ENCODE results near the gene ACOX3. TPM values are rescaled to one million over a fixed set of nuclear protein-coding genes. Genes with fewer than 3 reads are reported as not detected.

The ACOX3 gene
- total and polyA plus RNA-seq, 9 of the 15 experiments (the other 6 are each of a cell fraction or from before 2014, with no cell fraction given), result 0.68 to 7.3 (median 3.7) TPM

DNA sequence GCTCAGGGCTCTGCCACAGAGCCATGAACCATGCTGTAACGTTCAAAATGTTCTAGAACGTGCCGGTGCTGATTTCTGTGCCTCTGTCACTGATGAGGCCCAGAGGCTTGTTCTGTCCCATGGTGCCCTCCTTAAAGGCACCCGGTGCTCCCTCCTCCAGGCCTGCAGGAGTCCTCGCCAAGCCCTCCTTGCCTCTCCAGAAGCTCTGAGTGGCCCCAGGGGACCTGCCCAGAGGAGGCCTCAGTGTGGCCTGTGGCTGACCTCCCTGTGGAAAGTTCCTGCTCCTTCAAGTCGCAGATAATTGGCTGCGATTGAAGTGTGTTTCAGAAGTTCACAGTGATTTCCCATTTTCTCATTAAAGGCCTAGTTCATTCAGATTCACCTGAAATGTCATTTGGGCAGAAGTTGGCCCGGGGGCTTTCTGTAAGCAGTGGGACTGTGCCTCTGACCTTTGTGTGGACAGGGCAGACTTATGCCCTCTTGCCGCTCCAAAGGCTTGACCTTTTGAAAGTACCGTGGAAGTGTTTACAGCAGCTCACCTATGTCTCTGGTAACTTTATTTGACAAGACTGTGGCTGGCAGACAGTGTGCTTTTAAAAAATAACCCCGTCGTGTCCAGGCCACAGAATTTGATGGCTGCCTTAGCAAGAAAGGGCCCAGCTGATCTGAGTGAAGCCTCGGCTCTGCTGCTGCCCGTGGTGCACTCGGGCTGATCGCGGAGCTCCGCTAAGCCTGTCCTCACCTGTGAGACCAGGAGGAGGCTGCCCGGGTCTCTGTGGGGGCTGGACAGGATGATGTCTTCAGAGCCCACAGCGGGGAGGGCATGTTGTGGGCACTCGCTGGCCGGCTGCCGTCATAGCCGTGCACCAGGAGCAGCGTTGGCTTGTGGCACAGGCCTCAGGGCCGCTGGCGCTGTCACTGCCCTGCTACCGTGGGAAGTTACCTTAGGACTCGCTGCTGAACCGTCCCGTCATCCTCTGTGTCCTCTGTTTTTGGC, 25.4 kb upstream of the ACOX3 start:
- Histone ChIP-seq H3K4me2 (ENCODE audit: insufficient read depth, low read length) (no peak overlapping the region), H3K9ac (ENCODE audit: insufficient read depth in 1 of 2, low read depth in 2 of 2, low read length in 2 of 2) (no peak overlapping the region), H3K79me2 (ENCODE audit: control insufficient read depth, insufficient read depth, low read length) (no peaks in the 10 kb centered on the region), H4K20me1 (replicated peaks; ENCODE audit: control insufficient read depth, insufficient read depth, low read length) (0 out of 2 replicates have a peak, but pooled peaks cover 3% of the 10 kb centered on the region), H3K4me3 (no peak overlapping the region), H3K27ac (ENCODE audit: extremely low read depth, low read depth, low read length) (no peak overlapping the region), H3K4me1 (replicated peaks in 1 of 2; ENCODE audit: control insufficient read depth in 2 of 2, insufficient read depth in 2 of 2, low read length in 2 of 2) (peaks cover 0 to 12% of the 10 kb centered on the region in 2 experiments; a peak in 1 of 5 replicates), H3K27me3 (ENCODE audit: control insufficient read depth in 2 of 2, insufficient read depth in 2 of 2, low read length in 2 of 2) (no peaks in the 10 kb centered on the region), H3K36me3 (ENCODE audit: control insufficient read depth, insufficient read depth, low read length) (peaks cover 67% of the 10 kb centered on the region; the same call in 2 of the 3 replicates), H3K9me3 (replicated peaks; ENCODE audit: control insufficient read depth, insufficient read depth, low read depth, low read length) (no peaks in the 10 kb centered on the region), H2AFZ (ENCODE audit: low read depth, low read length) (no peak overlapping the region), H3K9me1 (ENCODE audit: control insufficient read depth, insufficient read depth, low read length) (no peaks in the 10 kb centered on the region)
- ChIA-PET POLR2A (interaction anchor here (1.1 kb wide), 1 partner anchor 15 kb away, joined by 5 read pairs; no protein-coding TSS in a partner anchor), CTCF (ENCODE audit: low intra/inter-chr PET ratio) (interaction anchor here (0.9 kb wide), 1 partner anchor 128 kb away, joined by 6 read pairs; no protein-coding TSS in a partner anchor)
- WGBS (ENCODE audit: insufficient coverage, low coverage, missing lambda C conversion rate), result 87% methylated on average over 30 of the region's 31 CpGs
- DNase-seq (ENCODE audit: extremely low read depth in 1 of 4, low spot score in 3 of 4) (no peak), FAIRE-seq (no peak), ATAC-seq (no peak)
- in situ Hi-C loops (cut with MboI), result no loop called here
- intact Hi-C loops (cut with micrococcal nuclease), result no loop called here
- no TSS peak for BruUV-seq (replicated peaks)
- TF ChIP-seq, protein P1, sequence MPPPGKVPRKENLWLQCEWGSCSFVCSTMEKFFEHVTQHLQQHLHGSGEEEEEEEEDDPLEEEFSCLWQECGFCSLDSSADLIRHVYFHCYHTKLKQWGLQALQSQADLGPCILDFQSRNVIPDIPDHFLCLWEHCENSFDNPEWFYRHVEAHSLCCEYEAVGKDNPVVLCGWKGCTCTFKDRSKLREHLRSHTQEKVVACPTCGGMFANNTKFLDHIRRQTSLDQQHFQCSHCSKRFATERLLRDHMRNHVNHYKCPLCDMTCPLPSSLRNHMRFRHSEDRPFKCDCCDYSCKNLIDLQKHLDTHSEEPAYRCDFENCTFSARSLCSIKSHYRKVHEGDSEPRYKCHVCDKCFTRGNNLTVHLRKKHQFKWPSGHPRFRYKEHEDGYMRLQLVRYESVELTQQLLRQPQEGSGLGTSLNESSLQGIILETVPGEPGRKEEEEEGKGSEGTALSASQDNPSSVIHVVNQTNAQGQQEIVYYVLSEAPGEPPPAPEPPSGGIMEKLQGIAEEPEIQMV (tag; conservative IDR thresholded peaks at IDR 0.05; ENCODE audit: low read depth), result no peak
- no peak for TF ChIP-seq CHD2 (IDR thresholded peaks at IDR 0.05; ENCODE audit: low read depth, low read length)
- TF ChIP-seq NCOR1 (IDR thresholded peaks at IDR 0.05), result no peak
- no peak for TF ChIP-seq U2AF1 (optimal IDR thresholded peaks at IDR 0.05; ENCODE audit: low read depth, low read length)
- TF ChIP-seq, protein P2, sequence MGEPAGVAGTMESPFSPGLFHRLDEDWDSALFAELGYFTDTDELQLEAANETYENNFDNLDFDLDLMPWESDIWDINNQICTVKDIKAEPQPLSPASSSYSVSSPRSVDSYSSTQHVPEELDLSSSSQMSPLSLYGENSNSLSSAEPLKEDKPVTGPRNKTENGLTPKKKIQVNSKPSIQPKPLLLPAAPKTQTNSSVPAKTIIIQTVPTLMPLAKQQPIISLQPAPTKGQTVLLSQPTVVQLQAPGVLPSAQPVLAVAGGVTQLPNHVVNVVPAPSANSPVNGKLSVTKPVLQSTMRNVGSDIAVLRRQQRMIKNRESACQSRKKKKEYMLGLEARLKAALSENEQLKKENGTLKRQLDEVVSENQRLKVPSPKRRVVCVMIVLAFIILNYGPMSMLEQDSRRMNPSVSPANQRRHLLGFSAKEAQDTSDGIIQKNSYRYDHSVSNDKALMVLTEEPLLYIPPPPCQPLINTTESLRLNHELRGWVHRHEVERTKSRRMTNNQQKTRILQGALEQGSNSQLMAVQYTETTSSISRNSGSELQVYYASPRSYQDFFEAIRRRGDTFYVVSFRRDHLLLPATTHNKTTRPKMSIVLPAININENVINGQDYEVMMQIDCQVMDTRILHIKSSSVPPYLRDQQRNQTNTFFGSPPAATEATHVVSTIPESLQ (CRISPR knock-in tag; IDR thresholded peaks at IDR 0.05), result no peak
- no peak for TF ChIP-seq SIX5 (IDR thresholded peaks at IDR 0.05; ENCODE audit: borderline replicate concordance in 1 of 2, insufficient read depth in 1 of 2, low read depth in 1 of 2, low read length in 2 of 2)
- TF ChIP-seq TARDBP (IDR thresholded peaks at IDR 0.05), result no peak
- TF ChIP-seq CSDE1 (IDR thresholded peaks at IDR 0.05), result no peak
- no peak for TF ChIP-seq ZNF263 (CRISPR knock-in tag; IDR thresholded peaks at IDR 0.05; ENCODE audit: borderline replicate concordance)
- no peak for TF ChIP-seq DMBX1 (CRISPR knock-in tag; IDR thresholded peaks at IDR 0.05; ENCODE audit: borderline replicate concordance)
- TF ChIP-seq SRSF9 (IDR thresholded peaks at IDR 0.05; ENCODE audit: borderline replicate concordance, low read depth, low read length), result no peak
- no peak for TF ChIP-seq E4F1 (CRISPR knock-in tag; IDR thresholded peaks at IDR 0.05; ENCODE audit: borderline replicate concordance)
- no peak for TF ChIP-seq ERF (CRISPR knock-in tag; IDR thresholded peaks at IDR 0.05)

Data from K562 (cell line).